GM21825 (cell line): ENCODE measurements around the gene AAGAB.
"Not testable (repeated sequence)": the region's sequence is repeated elsewhere in the genome, so short reads cannot be mapped to it uniquely, and the experiment has no call there.

Experiments
- ATAC-seq: cut with Tn5 transposase; IDR thresholded peaks from one replicate; pipeline ENCODE4 v1.9.1; 2021; ENCODE audit warnings: mild to moderate bottlenecking, moderate library complexity; ENCODE audit not compliant: unreplicated experiment

The AAGAB gene

GRCh38 chr15:67254238-67255175 is at the start of gene AAGAB, which contains the start of gene IQCH:
Gene AAGAB (minus strand): TSS chr15:67254661. CDS start chr15:67254631, 30 bp downstream.
Gene IQCH (plus strand): TSS chr15:67254786. CDS start chr15:67254897, 111 bp downstream.
- ATAC-seq, result peak; percentile 93

- no peak for ATAC-seq
These were observed 49.3 kb upstream of the AAGAB start for GRCh38 chr15:67303490-67304363.

GRCh38 chr15:67300266-67301025 is 46.0 kb upstream of the AAGAB start:
- no peak for ATAC-seq

- ATAC-seq, result no peak
These were observed 42.2 kb upstream of the AAGAB start for GRCh38 chr15:67296684-67297083.

- no peak for ATAC-seq
These were observed 41.7 kb upstream of the AAGAB start for GRCh38 chr15:67296188-67296587.

- no peak for ATAC-seq
These were observed 35.9 kb upstream of the AAGAB start for GRCh38 chr15:67290319-67290718.

GRCh38 chr15:67286400-67286799 is 31.9 kb upstream of the AAGAB start:
- not testable (repeated sequence) for ATAC-seq

GRCh38 chr15:67285625-67286024 is 31.2 kb upstream of the AAGAB start:
- ATAC-seq, result not testable (repeated sequence)

- no peak for ATAC-seq
These were observed 27.3 kb upstream of the AAGAB start for GRCh38 chr15:67281714-67282113.

GRCh38 chr15:67280217-67280616 is 25.8 kb upstream of the AAGAB start:
- no peak for ATAC-seq

- no peak for ATAC-seq
These were observed 22.2 kb upstream of the AAGAB start for GRCh38 chr15:67276666-67277065.

- ATAC-seq, result no peak
These were observed 19.8 kb upstream of the AAGAB start for GRCh38 chr15:67274236-67274635.

GRCh38 chr15:67267951-67268941 is 13.8 kb upstream of the AAGAB start:
- no peak for ATAC-seq

- no peak for ATAC-seq
These were observed 13.0 kb upstream of the AAGAB start for GRCh38 chr15:67267440-67267839.

- ATAC-seq, result no peak
These were observed 12.4 kb upstream of the AAGAB start for GRCh38 chr15:67266870-67267269.

- ATAC-seq, result no peak
These were observed 5.3 kb upstream of the AAGAB start for GRCh38 chr15:67259806-67260205.

- ATAC-seq, result no peak
These were observed 4.9 kb upstream of the AAGAB start for GRCh38 chr15:67259379-67259778.

- ATAC-seq, result not testable (repeated sequence)
These were observed 4.0 kb upstream of the AAGAB start for GRCh38 chr15:67258412-67258811.

- ATAC-seq, result no peak
These were observed 1.6 kb upstream of the AAGAB start for GRCh38 chr15:67256051-67256450.
